Measurements from ENCODE around the gene OIP5. TPM values are rescaled to one million over a fixed set of nuclear protein-coding genes. Genes with fewer than 3 reads are reported as not detected.

The OIP5 gene
- total and polyA plus RNA-seq, 2 of the 13 experiments (the other 11 are each of a cell fraction or from before 2014, with no cell fraction given): 10.7 to 38.0 TPM

DNA sequence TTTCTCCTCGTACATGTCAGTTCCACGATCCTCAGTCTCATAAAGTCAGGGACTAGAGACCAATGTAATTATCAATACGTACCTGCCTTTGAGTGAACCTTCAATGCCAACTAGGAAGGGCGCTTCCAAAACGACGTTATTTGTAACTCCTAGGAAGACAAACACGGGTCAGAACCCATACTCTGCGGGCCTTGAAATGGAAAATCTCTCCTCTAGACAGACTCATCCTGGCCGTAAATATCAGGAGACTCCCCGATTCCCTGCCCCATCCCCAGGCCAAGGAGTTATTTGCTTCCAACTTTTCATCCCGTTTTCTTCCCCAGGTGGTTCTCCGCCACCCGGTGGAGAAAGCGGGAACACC lies 578 bp downstream of the OIP5 start (continued):
- TF ChIP-seq, protein P1, sequence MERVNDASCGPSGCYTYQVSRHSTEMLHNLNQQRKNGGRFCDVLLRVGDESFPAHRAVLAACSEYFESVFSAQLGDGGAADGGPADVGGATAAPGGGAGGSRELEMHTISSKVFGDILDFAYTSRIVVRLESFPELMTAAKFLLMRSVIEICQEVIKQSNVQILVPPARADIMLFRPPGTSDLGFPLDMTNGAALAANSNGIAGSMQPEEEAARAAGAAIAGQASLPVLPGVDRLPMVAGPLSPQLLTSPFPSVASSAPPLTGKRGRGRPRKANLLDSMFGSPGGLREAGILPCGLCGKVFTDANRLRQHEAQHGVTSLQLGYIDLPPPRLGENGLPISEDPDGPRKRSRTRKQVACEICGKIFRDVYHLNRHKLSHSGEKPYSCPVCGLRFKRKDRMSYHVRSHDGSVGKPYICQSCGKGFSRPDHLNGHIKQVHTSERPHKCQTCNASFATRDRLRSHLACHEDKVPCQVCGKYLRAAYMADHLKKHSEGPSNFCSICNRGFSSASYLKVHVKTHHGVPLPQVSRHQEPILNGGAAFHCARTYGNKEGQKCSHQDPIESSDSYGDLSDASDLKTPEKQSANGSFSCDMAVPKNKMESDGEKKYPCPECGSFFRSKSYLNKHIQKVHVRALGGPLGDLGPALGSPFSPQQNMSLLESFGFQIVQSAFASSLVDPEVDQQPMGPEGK (CRISPR knock-in tag; IDR thresholded peaks at IDR 0.05): no peak

DNA sequence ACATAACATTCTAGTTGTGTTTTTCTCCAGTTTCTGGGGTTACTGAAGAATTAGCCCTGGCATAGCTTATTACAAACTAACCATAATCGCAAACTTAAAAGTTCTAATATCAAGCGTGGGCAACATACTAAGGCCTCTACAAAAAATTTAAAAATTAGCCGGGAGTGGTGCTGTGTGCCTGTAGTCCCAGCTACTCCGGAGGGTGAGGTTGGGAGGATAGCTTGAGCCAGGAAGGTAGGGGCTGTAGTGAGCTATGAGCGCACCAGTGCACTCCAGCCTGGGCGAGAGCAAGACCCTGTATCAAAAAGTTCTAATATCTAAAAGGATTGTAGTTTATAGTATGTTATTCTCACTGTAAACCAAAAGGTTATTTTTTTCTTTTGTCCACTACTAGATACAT lies 1.1 kb downstream of the OIP5 start:
- Histone ChIP-seq H3K4me2 (ENCODE audit: low read depth, low read length) (peak overlapping the region; percentile 69), H3K27me3 (ENCODE audit: control insufficient read depth in 1 of 2, insufficient read depth in 2 of 2, low read length in 2 of 2) (no peaks in the 10 kb centered on the region; a peak in 1 of 5 replicates), H3K36me3 (replicated peaks in 1 of 2; ENCODE audit: control insufficient read depth in 1 of 2, insufficient read depth in 2 of 2, low read length in 2 of 2) (no peaks in the 10 kb centered on the region), H4K20me1 (ENCODE audit: insufficient read depth, low read length) (no peaks in the 10 kb centered on the region), H3K4me1 (ENCODE audit: insufficient read depth, low read length) (peaks cover 27% of the 10 kb centered on the region), H3K9me3 (ENCODE audit: low read length) (no peaks in the 10 kb centered on the region), H2AFZ (ENCODE audit: low read length) (peak overlapping the region; percentile 90), H3K9ac (ENCODE audit: insufficient read depth, low read depth, low read length) (peak overlapping the region; percentile 87), H3K27ac (ENCODE audit: extremely low read length, insufficient read depth, low read length) (peak overlapping the region; percentile 84), H3K79me2 (ENCODE audit: insufficient read depth, low read length) (peaks cover 29% of the 10 kb centered on the region), H3K4me3 (replicated peaks in 1 of 3; ENCODE audit: insufficient read depth in 1 of 3, low read depth in 2 of 3, low read length in 3 of 3) (peak overlapping the region; percentile 95 to 100 (median 99))
- in situ Hi-C loops (cut with HindIII; ENCODE audit: extremely low pct_ligation_motif_present, low pct_unique_long_range_greater_than_20kb) (loop anchor here (5.0 kb wide), 1 partner anchor 49 kb away; no protein-coding TSS in a partner anchor), intact Hi-C loops (cut with micrococcal nuclease; ENCODE audit: unreplicated experiment) (loop anchor here (5.0 kb wide), 2 partner anchors 99 to 424 kb away; partner anchors contain the start of genes CHP1 and EXD1)
- BruUV-seq (replicated peaks): TSS peak; percentile 68
- TF ChIP-seq CHCHD3 (CRISPR knock-in tag; IDR thresholded peaks at IDR 0.05) (no peak), ARNT2 (CRISPR knock-in tag; IDR thresholded peaks at IDR 0.05; ENCODE audit: low read depth) (0 out of 2 replicates have a peak, but pooled peaks have one; percentile 24), NAIF1 (CRISPR knock-in tag; IDR thresholded peaks at IDR 0.05; ENCODE audit: borderline replicate concordance) (0 out of 2 replicates have a peak, but pooled peaks have one; percentile 9), SNAI1 (CRISPR knock-in tag; IDR thresholded peaks at IDR 0.05; ENCODE audit: borderline replicate concordance) (no peak)
- TF ChIP-seq, protein P2, sequence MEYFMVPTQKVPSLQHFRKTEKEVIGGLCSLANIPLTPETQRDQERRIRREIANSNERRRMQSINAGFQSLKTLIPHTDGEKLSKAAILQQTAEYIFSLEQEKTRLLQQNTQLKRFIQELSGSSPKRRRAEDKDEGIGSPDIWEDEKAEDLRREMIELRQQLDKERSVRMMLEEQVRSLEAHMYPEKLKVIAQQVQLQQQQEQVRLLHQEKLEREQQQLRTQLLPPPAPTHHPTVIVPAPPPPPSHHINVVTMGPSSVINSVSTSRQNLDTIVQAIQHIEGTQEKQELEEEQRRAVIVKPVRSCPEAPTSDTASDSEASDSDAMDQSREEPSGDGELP (IDR thresholded peaks at IDR 0.05; ENCODE audit: borderline replicate concordance, low read depth): no peak
- ChIA-PET CTCF (ENCODE audit: low intra/inter-chr PET ratio, low total read pairs) (interaction anchor here (1.4 kb wide), 1 partner anchor 100 kb away, joined by 3 read pairs; the partner anchor contains the start of genes CHP1 and EXD1), POLR2A (interaction anchor here (0.7 kb wide), 1 partner anchor 48 kb away, joined by 4 read pairs; no protein-coding TSS in a partner anchor)
- 24% methylated on average over 6 of the region's 6 CpGs for whole genome bisulfite sequencing (ENCODE audit: low lambda C conversion rate)
- ATAC-seq: peak; percentile 52
- peak; percentile 55 for FAIRE-seq
- no peak for DNase-seq (ENCODE audit: low spot score)
